GM12874 (cell line): ENCODE data around the gene SPATA33.

Source experiments
- TF ChIP-seq, protein P1 (sequence below): IDR thresholded peaks from 2 replicates; pipeline ENCODE4 v1.5.1; 2011; ENCODE audit warnings: low read depth, mild to moderate bottlenecking, control low read depth, low read length, moderate library complexity; ENCODE audit not compliant: insufficient read depth

The SPATA33 gene

GRCh38 chr16:89658221-89658879 is 714 bp downstream of the SPATA33 start:
- TF ChIP-seq, protein P1, sequence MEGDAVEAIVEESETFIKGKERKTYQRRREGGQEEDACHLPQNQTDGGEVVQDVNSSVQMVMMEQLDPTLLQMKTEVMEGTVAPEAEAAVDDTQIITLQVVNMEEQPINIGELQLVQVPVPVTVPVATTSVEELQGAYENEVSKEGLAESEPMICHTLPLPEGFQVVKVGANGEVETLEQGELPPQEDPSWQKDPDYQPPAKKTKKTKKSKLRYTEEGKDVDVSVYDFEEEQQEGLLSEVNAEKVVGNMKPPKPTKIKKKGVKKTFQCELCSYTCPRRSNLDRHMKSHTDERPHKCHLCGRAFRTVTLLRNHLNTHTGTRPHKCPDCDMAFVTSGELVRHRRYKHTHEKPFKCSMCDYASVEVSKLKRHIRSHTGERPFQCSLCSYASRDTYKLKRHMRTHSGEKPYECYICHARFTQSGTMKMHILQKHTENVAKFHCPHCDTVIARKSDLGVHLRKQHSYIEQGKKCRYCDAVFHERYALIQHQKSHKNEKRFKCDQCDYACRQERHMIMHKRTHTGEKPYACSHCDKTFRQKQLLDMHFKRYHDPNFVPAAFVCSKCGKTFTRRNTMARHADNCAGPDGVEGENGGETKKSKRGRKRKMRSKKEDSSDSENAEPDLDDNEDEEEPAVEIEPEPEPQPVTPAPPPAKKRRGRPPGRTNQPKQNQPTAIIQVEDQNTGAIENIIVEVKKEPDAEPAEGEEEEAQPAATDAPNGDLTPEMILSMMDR, result no peak

DNA sequence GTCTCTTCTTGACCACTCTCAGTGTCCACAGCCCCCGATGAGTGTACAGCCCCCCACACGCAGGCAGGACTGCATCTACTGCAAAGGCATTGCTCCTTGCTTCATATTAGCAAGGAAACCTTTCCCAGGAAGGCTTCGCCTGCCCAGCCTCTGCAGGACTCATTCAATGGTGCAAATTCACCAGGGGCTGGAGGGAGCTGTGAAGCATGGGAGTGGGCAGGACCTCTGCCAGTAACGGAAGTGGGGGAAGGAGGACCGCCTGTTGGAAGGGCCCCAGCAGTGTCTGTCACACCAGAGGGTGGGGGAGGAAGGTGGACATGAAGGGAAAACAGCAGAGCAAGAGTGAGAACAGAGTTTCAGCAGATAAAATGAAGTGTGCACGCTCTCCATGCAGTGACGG is 2.5 kb downstream of the SPATA33 start:
- TF ChIP-seq, protein P1, result no peak

GRCh38 chr16:89661215-89661614 is 3.6 kb downstream of the SPATA33 start:
- TF ChIP-seq, protein P1, result no peak

- TF ChIP-seq, protein P1, result peak; percentile 20; the same call in 1 of the 2 replicates
Measured at GRCh38 chr16:89667000-89667399, 9.4 kb downstream of the SPATA33 start.

DNA sequence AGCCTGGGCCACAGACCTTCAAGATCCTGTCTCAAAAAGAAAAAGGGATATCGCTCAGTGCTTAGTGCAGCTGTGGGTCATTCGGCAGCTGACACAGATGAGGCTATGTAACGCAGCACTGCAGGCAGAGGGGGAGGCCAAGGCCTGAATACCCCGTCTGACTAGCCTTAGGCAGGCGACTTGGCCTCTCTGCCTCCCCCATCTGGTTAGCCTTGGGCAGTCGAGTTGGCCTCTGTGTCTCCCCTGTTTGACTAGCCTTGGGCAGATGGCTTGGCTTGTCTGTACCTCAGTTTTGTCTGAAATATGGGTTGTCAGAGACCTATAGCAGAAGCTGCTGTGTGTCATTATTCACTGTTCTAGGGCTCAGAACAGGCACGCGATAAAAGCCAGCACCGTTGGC is 10.0 kb downstream of the SPATA33 start:
- TF ChIP-seq, protein P1, result no peak

DNA sequence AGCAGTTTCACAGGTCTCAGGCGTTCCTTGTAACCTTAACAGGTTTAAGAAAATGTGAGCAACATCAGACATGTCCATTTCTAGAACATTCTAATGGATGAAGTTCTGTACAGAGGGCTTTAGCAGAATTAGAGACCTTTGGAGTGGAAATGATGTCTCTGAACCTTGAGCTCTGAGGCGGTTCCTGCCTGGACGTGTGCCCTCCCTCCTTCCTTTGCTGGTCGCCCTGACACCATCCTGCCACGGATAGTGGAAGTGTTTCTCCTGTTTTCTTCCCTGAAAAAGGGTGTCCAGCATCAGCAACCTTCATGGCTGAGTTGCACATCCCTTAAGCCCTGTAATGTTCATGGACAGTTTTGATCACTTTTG is 11.1 kb downstream of the SPATA33 start:
- TF ChIP-seq, protein P1, result no peak

GRCh38 chr16:89669755-89670154 is 12.1 kb downstream of the SPATA33 start:
- TF ChIP-seq, protein P1, result no peak
